GM12878 (cell line): ENCODE measurements around the gene PRSS56.

Experiments used
- MYC ChIP-seq: IDR thresholded peaks from 2 replicates; pipeline ENCODE4 v1.6.1; 2011; ENCODE audit warnings: mild to moderate bottlenecking, low read length, moderate library complexity, inconsistent platforms; ENCODE audit not compliant: insufficient read depth, insufficient replicate concordance, insufficient read length, severe bottlenecking
- RAD21 ChIP-seq: IDR thresholded peaks from 2 replicates; pipeline ENCODE4 v1.6.1; 2011; ENCODE audit warnings: mild to moderate bottlenecking, low read depth, low read length, moderate library complexity; ENCODE audit not compliant: insufficient read depth
- RB1 ChIP-seq: fragments of 450-650 bp; formaldehyde crosslinking; IDR thresholded peaks from 2 replicates; pipeline ENCODE4 v1.6.1; 2017; ENCODE audit warnings: mild to moderate bottlenecking, borderline replicate concordance
- SMC3 ChIP-seq: IDR thresholded peaks from 2 replicates; pipeline ENCODE4 v1.6.1; 2011; ENCODE audit warnings: low read length, improper control_type of control experiment, borderline replicate concordance
- YY1 ChIP-seq: IDR thresholded peaks from 2 replicates; pipeline ENCODE4 v1.6.1; 2011; ENCODE audit warnings: low read depth, mild to moderate bottlenecking, low read length

GRCh38 chr2:232476791-232477190 lies 43.4 kb upstream of the PRSS56 start:
- TF ChIP-seq MYC = no peak
- TF ChIP-seq SMC3 = no peak
- no peak for TF ChIP-seq YY1
- TF ChIP-seq RB1 = no peak
- no peak for TF ChIP-seq RAD21
